ENCODE measurements around the gene SYNGAP1. TPM values are rescaled to one million over a fixed set of nuclear protein-coding genes. Genes with fewer than 3 reads are reported as not detected.

SYNGAP1 gene
- polyA plus RNA-seq, 2 of the 4 experiments (the other 2 are of a cell fraction) = 2.2 to 10.8 TPM

DNA sequence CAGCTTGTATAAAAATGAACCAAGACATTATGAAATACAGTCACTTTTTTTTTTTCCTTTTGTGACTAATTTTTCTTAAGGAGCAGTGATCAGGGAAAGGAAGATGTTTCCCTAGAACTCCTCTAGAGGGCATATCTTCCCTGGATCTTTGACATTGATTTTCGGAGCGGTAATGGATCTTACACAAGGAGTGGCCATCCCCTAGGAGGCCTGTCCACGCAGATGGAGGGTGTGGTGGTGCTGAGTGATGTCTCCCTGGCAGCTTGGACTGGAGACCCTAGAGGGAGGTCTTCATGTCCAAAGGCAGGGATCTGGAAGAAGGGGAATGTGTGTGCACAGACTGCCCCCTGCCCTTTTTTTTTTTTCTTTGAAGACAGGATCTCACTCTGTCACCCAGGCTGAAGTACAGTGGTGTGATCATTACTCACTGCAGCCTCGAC lies 35.3 kb upstream of the SYNGAP1 start:
- TF ChIP-seq JUN (IDR thresholded peaks at IDR 0.05) (no peak), EP300 (IDR thresholded peaks at IDR 0.05) (no peak), ZSCAN20 (CRISPR knock-in tag; IDR thresholded peaks at IDR 0.05) (no peak), POLR2AphosphoS2 (conservative IDR thresholded peaks at IDR 0.05; ENCODE audit: low read length) (no peak), RFX5 (IDR thresholded peaks at IDR 0.05) (no peak), FOSB (CRISPR knock-in tag; IDR thresholded peaks at IDR 0.05) (no peak), GATA3 (IDR thresholded peaks at IDR 0.05; ENCODE audit: borderline replicate concordance) (no peak), RAD21 (conservative IDR thresholded peaks at IDR 0.05 in 1 of 2, IDR thresholded peaks at IDR 0.05 in 1 of 2) (peak in 1 of 2 experiments; percentile 21; a peak in 1 of 5 replicates)
- TF ChIP-seq, protein P1, sequence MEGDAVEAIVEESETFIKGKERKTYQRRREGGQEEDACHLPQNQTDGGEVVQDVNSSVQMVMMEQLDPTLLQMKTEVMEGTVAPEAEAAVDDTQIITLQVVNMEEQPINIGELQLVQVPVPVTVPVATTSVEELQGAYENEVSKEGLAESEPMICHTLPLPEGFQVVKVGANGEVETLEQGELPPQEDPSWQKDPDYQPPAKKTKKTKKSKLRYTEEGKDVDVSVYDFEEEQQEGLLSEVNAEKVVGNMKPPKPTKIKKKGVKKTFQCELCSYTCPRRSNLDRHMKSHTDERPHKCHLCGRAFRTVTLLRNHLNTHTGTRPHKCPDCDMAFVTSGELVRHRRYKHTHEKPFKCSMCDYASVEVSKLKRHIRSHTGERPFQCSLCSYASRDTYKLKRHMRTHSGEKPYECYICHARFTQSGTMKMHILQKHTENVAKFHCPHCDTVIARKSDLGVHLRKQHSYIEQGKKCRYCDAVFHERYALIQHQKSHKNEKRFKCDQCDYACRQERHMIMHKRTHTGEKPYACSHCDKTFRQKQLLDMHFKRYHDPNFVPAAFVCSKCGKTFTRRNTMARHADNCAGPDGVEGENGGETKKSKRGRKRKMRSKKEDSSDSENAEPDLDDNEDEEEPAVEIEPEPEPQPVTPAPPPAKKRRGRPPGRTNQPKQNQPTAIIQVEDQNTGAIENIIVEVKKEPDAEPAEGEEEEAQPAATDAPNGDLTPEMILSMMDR (IDR thresholded peaks at IDR 0.05) = peak; percentile 37
- TF ChIP-seq, protein P2, sequence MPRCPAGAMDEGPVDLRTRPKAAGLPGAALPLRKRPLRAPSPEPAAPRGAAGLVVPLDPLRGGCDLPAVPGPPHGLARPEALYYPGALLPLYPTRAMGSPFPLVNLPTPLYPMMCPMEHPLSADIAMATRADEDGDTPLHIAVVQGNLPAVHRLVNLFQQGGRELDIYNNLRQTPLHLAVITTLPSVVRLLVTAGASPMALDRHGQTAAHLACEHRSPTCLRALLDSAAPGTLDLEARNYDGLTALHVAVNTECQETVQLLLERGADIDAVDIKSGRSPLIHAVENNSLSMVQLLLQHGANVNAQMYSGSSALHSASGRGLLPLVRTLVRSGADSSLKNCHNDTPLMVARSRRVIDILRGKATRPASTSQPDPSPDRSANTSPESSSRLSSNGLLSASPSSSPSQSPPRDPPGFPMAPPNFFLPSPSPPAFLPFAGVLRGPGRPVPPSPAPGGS (IDR thresholded peaks at IDR 0.05) = no peak
- ChIA-PET POLR2A (interaction anchor here (0.6 kb wide), 1 partner anchor 218 kb away, joined by 3 read pairs; no protein-coding TSS in a partner anchor), CTCF (interaction anchor here (0.6 to 4.6 kb wide), 13 partner anchors 8 to 246 kb away, joined by 3 to 21 read pairs (median 3); no protein-coding TSS in a partner anchor)
- Histone ChIP-seq H3K4me2 (no peak overlapping the region; the same call in 2 of the 3 replicates), H3K9me3 (no peaks in the 10 kb centered on the region), H3K27ac (no peak overlapping the region), H3K4me1 (no peaks in the 10 kb centered on the region), H3K4me3 (no peak overlapping the region)
- DNase-seq (ENCODE audit: low read depth in 1 of 2, low spot score in 1 of 2) (peak; percentile 64 to 69), ATAC-seq (peak; percentile 84 to 91), FAIRE-seq (no peak)
- 0% methylated on average over 4 of the region's 4 CpGs for WGBS (ENCODE audit: missing lambda C conversion rate)

DNA sequence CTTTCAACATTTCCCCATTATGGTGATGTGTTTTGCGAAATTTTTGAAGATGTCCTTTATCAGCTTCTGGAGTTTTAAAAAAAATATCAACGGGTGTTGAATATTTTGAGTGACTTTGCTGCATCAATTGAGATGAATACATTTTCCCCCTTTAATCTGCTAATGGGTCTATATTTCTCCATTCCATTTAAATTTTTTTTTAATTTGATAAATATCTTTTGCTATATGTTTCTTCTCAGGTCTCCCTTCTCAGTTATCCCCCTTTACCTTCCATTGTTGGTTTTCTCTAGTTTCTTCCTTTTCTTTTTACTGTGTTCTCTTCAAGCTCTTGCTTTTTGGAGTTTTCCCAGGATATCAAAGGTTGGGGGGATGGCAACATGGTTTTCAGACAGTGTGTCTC lies 29.7 kb upstream of the SYNGAP1 start:
- H3K4me1 ChIP-seq = peaks cover 26% of the 10 kb centered on the region
- no peak for ATAC-seq
- DNase-seq (ENCODE audit: low read depth in 1 of 2, low spot score in 1 of 2) = no peak
- H3K27ac ChIP-seq = peak overlapping the region in 1 of 2 experiments; percentile 87; a peak in 2 of 6 replicates
- ChIA-PET CTCF (interaction anchor here (0.9 to 3.1 kb wide), 9 partner anchors 11 to 113 kb away, joined by 3 to 24 read pairs (median 4); no protein-coding TSS in a partner anchor), POLR2A (no interaction called here)
- no peak for FAIRE-seq
- no peak overlapping the region for H3K4me2 ChIP-seq
- H3K4me3 ChIP-seq = no peak overlapping the region
- 85% methylated on average over 2 of the region's 2 CpGs for WGBS (ENCODE audit: missing lambda C conversion rate)
- no peaks in the 10 kb centered on the region for H3K9me3 ChIP-seq
- TF ChIP-seq RAD21 (conservative IDR thresholded peaks at IDR 0.05 in 1 of 2, IDR thresholded peaks at IDR 0.05 in 1 of 2) = no peak
- no peak for TF ChIP-seq ZFP36 (IDR thresholded peaks at IDR 0.05; ENCODE audit: borderline replicate concordance, partially characterized antibody)
- no peak for TF ChIP-seq FOXS1 (CRISPR knock-in tag; IDR thresholded peaks at IDR 0.05)
- no peak for TF ChIP-seq ZNF302 (CRISPR knock-in tag; IDR thresholded peaks at IDR 0.05)
- TF ChIP-seq POLR2AphosphoS2 (conservative IDR thresholded peaks at IDR 0.05; ENCODE audit: low read length) = no peak
- no peak for TF ChIP-seq NPAS2 (CRISPR knock-in tag; IDR thresholded peaks at IDR 0.05; ENCODE audit: borderline replicate concordance)
- TF ChIP-seq, protein P2 (IDR thresholded peaks at IDR 0.05) = no peak
- TF ChIP-seq RCOR1 (IDR thresholded peaks at IDR 0.05; ENCODE audit: low read depth, low read length) = no peak

DNA sequence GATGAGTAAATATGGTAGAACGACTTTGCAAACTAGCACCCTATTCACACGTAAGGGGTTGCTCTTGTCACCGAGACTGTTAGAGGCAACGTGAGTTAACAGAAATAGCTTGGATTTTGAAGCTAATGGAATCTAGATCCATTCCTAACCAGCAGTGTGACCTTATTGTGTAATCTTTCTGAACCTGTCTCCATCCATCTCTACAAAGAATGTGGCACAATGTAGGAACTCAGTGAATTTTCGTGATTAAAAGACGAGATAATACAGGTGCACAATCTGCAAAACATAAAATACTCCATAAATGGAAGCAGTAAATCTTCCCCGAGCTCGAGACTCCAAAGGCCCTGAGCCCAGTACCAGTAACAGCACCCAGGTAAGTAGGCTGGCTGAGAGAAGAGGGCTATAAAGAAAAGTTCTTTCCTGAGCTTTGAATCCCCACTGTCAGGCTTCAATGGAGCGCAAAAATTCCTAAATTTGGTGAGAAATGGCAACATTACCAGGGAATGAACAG lies 29.0 kb upstream of the SYNGAP1 start:
- H3K9me3 ChIP-seq = no peaks in the 10 kb centered on the region
- H3K27ac ChIP-seq = peak overlapping the region; percentile 82 to 87
- DNase-seq (ENCODE audit: low read depth in 1 of 2, low spot score in 1 of 2) (no peak), FAIRE-seq (no peak), ATAC-seq (no peak)
- WGBS (ENCODE audit: missing lambda C conversion rate) = 84% methylated on average over 9 of the region's 9 CpGs
- H3K4me2 ChIP-seq = peak overlapping the region; percentile 58
- POLR2A ChIA-PET = interaction anchor here (0.6 kb wide), 1 partner anchor 35 kb away, joined by 3 read pairs; no protein-coding TSS in a partner anchor
- H3K4me1 ChIP-seq = peaks cover 31% of the 10 kb centered on the region
- TF ChIP-seq MYC (IDR thresholded peaks at IDR 0.05; ENCODE audit: borderline replicate concordance, low read length) = no peak
- no peak for TF ChIP-seq CBX2 (IDR thresholded peaks at IDR 0.05; ENCODE audit: borderline replicate concordance, low read depth)
- TF ChIP-seq CEBPB (IDR thresholded peaks at IDR 0.05) = no peak
- TF ChIP-seq, protein P2 (IDR thresholded peaks at IDR 0.05) = no peak
- TF ChIP-seq PHF8 (IDR thresholded peaks at IDR 0.05; ENCODE audit: borderline replicate concordance, low read depth) = peak; percentile 37; the same call in 1 of the 2 replicates
- CTCF ChIA-PET = interaction anchor here (0.6 to 3.1 kb wide), 16 partner anchors 10 to 235 kb away, joined by 3 to 24 read pairs (median 4); partner anchors contain the start of gene ZBTB9
- H3K4me3 ChIP-seq = no peak overlapping the region
